Activated CD4-positive, CD25-positive, alpha-beta regulatory T cell treated with anti-CD3 and anti-CD28 coated beads, Interleukin-2, amount 50 U/mL, for 16 hours (primary cell): ENCODE data around the gene PCBD1.

ENCODE experiments used
- DNase-seq: peaks from one replicate; pipeline ENCODE4 v3.0.0-alpha.2; 2020; ENCODE audit warnings: low read depth, low spot score

The PCBD1 gene

DNA sequence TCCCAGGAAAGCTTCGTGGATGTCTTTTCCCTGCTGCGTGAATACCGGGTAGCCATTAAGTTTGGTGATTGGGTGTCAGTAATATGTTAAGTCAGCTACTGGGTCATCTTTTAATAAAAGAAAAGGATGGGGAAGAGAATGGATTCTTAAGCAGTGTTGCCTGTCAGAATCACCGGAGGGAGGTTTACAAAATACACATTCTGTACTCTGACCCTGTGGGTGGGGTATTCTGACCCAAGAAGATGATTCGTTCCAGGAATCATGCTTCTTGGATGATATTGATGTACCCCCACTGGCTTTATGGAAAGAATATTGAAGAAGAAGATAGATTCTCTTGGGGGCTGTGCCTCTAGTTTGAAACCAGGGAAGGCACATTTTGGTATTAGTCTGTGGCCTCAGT lies 54.3 kb downstream of the PCBD1 start:
- DNase-seq: no peak

DNA sequence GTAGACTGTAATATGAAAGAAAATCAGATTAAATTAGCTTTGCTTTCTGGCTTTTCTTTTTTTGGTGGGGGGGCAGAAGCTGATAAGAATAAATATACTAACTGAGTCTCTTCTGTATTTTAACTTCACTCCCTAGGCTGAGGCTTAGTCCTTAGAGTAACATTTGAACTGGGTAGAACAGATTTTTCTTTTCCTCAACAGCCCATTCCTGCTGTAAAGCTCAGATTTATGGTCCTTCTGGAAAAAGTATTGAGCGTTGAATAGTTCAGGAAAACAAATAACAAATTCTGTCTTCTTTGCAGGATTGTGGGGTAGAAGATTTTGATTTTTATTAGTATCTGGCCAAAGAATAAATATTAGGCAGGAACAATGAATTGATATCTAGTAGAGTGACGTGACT lies 54.8 kb downstream of the PCBD1 start:
- no peak for DNase-seq
